WTC11 (cell line): ENCODE results near the gene MYOF. TPM values are rescaled to one million over a fixed set of nuclear protein-coding genes. Genes with fewer than 3 reads are reported as not detected.

Experiments used
- ATAC-seq: fragments of 200-7000 bp; cut with Tn5 transposase; 2 replicates; pipeline ENCODE4 v1.10.0; 2021; ENCODE audit warnings: mild to moderate bottlenecking, moderate library complexity
- CTCF ChIA-PET: fragments of 300-600 bp; sonication (Branson Sonifier 250); formaldehyde crosslinking; loops from one replicate; lab custom pipeline; 2021; ENCODE audit warnings: antibody characterized with exemption; lab: Charles Lee
- POLR2A ChIA-PET: fragments of 350-600 bp; sonication (Branson Sonifier 250); formaldehyde crosslinking; loops from one replicate; lab custom pipeline; 2021; ENCODE audit warnings: antibody characterized with exemption; lab: Charles Lee
- DNase-seq: peaks from one replicate; pipeline ENCODE4 v3.0.0; 2021; ENCODE audit warnings: low spot score
- H3K27ac Mint-ChIP-seq: 2 replicates; pipeline ENCODE4 v1.8.0; 2021; ENCODE audit warnings: mixed read lengths
- H3K27me3 Mint-ChIP-seq: 2 replicates; pipeline ENCODE4 v1.8.0; 2021; ENCODE audit warnings: low read depth, mild to moderate bottlenecking, moderate library complexity, mixed read lengths
- H3K36me3 Mint-ChIP-seq: 2 replicates; pipeline ENCODE4 v1.8.0; 2021; ENCODE audit warnings: mixed read lengths
- H3K4me1 Mint-ChIP-seq: 2 replicates; pipeline ENCODE4 v1.8.0; 2022; ENCODE audit warnings: mixed read lengths
- H3K4me3 Mint-ChIP-seq: 2 replicates; pipeline ENCODE4 v1.8.0; 2021; ENCODE audit warnings: mild to moderate bottlenecking, moderate library complexity, mixed read lengths
- H3K9me3 Mint-ChIP-seq: 2 replicates; pipeline ENCODE4 v1.8.0; 2021; ENCODE audit warnings: mixed read lengths
- ARID4B ChIP-seq: sonication (generic); formaldehyde crosslinking; IDR thresholded peaks from 2 replicates; pipeline ENCODE4 v1.8.0; 2023; ENCODE audit warnings: missing genetic modification reagents, mild to moderate bottlenecking, borderline replicate concordance
- ATF2 ChIP-seq: sonication (generic); formaldehyde crosslinking; IDR thresholded peaks from 2 replicates; pipeline ENCODE4 v1.8.1; 2022; ENCODE audit warnings: low read depth, missing genetic modification reagents, borderline replicate concordance
- ATF3 ChIP-seq: sonication (generic); formaldehyde crosslinking; conservative IDR thresholded peaks from 2 replicates; pipeline ENCODE4 v1.8.1; 2022; ENCODE audit warnings: mild to moderate bottlenecking, missing genetic modification reagents
- CREM ChIP-seq: sonication (generic); formaldehyde crosslinking; IDR thresholded peaks from 2 replicates; pipeline ENCODE4 v1.8.1; 2022; ENCODE audit warnings: mild to moderate bottlenecking, missing genetic modification reagents, moderate library complexity
- GABPB1 ChIP-seq: sonication (generic); formaldehyde crosslinking; IDR thresholded peaks from 2 replicates; pipeline ENCODE4 v1.8.1; 2023; ENCODE audit warnings: mild to moderate bottlenecking, missing genetic modification reagents
- GTF2I ChIP-seq: fragments of 250-450 bp; sonication (Bioruptor Pico); conservative IDR thresholded peaks from 2 replicates; pipeline ENCODE4 v1.4.0; 2021; ENCODE audit warnings: mild to moderate bottlenecking
- MAX ChIP-seq: sonication (generic); formaldehyde crosslinking; IDR thresholded peaks from 2 replicates; pipeline ENCODE4 v1.8.0; 2022; ENCODE audit warnings: mild to moderate bottlenecking, missing genetic modification reagents
- NR3C1 ChIP-seq: sonication (generic); formaldehyde crosslinking; conservative IDR thresholded peaks from 2 replicates; pipeline ENCODE4 v1.8.1; 2023; ENCODE audit warnings: low read depth, mild to moderate bottlenecking, missing genetic modification reagents
- OVOL2 ChIP-seq: fragments of 250-450 bp; sonication (Bioruptor Pico); IDR thresholded peaks from 2 replicates; pipeline ENCODE4 v1.9.0; 2021; ENCODE audit warnings: mild to moderate bottlenecking, borderline replicate concordance
- SMAD4 ChIP-seq: sonication (generic); formaldehyde crosslinking; IDR thresholded peaks from 2 replicates; pipeline ENCODE4 v1.8.0; 2022; ENCODE audit warnings: mild to moderate bottlenecking, missing genetic modification reagents
- STAT6 ChIP-seq: sonication (generic); formaldehyde crosslinking; conservative IDR thresholded peaks from 2 replicates; pipeline ENCODE4 v1.8.1; 2023; ENCODE audit warnings: mild to moderate bottlenecking, low read depth, missing genetic modification reagents, moderate library complexity
- TCF7 ChIP-seq: sonication (generic); formaldehyde crosslinking; IDR thresholded peaks from 2 replicates; pipeline ENCODE4 v1.8.0; 2022; ENCODE audit warnings: mild to moderate bottlenecking, low read depth, missing genetic modification reagents, moderate library complexity
- total RNA-seq: library from RNA; stranded (reverse); gene quantifications from 3 replicates; pipeline ENCODE4 v1.2.3, GENCODE V29; 2021
- TF ChIP-seq, protein P1 (sequence below): sonication (generic); formaldehyde crosslinking; IDR thresholded peaks from 2 replicates; pipeline ENCODE4 v1.8.1; 2022; ENCODE audit warnings: missing genetic modification reagents, borderline replicate concordance
- TF ChIP-seq, protein P2 (sequence below): fragments of 250-450 bp; sonication (Bioruptor Pico); IDR thresholded peaks from 2 replicates; pipeline ENCODE4 v2.1.2; 2022; ENCODE audit warnings: mild to moderate bottlenecking, moderate library complexity
- TF ChIP-seq, protein P3 (sequence below): fragments of 250-450 bp; sonication (Bioruptor Pico); IDR thresholded peaks from 2 replicates; pipeline ENCODE4 v1.9.0; 2021; ENCODE audit warnings: mild to moderate bottlenecking, borderline replicate concordance

The MYOF gene
- total RNA-seq, 1 experiment from 2014 or later, result 1.8 TPM

DNA sequence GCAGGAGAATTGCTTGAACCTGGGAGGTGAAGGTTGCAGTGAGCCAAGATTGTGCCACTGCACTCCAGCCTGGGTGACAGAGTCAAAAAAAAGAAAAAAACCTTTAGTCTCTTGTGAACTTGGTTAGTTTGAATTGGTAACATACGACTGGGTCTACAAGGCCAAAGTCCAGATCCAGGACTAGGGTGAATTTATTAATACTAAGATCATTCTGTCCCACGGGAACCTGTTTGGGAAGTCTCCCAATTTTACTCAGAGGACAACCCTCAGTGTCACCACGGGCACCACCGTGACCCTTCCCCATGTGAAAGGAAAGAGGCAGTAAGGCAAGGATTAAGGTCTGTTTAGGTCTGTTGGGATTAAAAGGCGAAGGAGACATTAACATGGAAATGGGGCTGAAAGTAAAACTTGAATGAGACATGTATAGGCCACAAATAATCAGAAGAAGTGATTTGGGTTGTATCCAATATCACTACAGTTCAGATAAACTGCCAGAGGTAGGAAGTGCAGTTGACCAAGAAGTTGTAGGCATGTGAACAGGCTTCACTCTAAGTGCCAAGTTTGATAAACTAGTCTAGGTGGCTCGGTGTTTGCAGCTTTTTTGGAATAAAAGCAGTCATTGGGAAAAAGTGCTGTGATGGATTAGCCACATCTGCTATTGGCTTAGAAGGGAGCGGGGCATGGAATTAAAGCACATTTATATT is 30.7 kb downstream of the MYOF start:
- DNase-seq, result no peak
- no peaks in the 10 kb centered on the region for H3K9me3 Mint-ChIP-seq
- CTCF ChIA-PET, result interaction anchor here (1.3 kb wide), 1 partner anchor 31 kb away, joined by 4 read pairs; the partner anchor contains the start of gene MYOF
- H3K27ac Mint-ChIP-seq, result no peak overlapping the region
- ATAC-seq, result no peak
- H3K4me3 Mint-ChIP-seq, result no peak overlapping the region
- TF ChIP-seq OVOL2, result no peak
- no peak for TF ChIP-seq CREM (CRISPR knock-in tag)
- H3K36me3 Mint-ChIP-seq, result no peaks in the 10 kb centered on the region
- POLR2A ChIA-PET, result no interaction called here
- no peaks in the 10 kb centered on the region for H3K27me3 Mint-ChIP-seq
- H3K4me1 Mint-ChIP-seq, result peaks cover 12% of the 10 kb centered on the region

DNA sequence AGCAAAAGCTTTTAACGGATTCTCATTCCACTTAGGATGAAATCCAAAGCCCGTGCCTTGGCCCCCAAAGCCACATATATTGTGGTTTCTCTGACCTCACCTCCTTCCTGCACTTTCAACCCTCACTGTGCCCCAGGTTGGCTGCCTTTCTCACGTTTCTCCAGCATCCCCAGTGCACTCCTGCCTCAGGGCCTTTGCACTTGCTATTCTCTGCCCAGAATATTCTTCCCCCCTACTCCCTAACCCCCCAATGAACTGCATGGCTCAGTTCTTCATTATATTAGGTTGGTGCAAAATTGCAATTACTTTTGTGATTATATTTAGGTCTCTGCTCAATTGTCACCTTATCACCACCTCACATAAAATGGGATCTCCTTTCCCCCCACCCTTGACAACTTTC is 34.2 kb downstream of the MYOF start:
- no peak for DNase-seq
- ChIA-PET CTCF (no interaction called here), POLR2A (no interaction called here)
- Mint-ChIP-seq H3K27ac (no peak overlapping the region), H3K9me3 (no peaks in the 10 kb centered on the region), H3K27me3 (no peaks in the 10 kb centered on the region), H3K36me3 (no peaks in the 10 kb centered on the region), H3K4me3 (no peak overlapping the region), H3K4me1 (peaks cover 39% of the 10 kb centered on the region)
- no peak for ATAC-seq
- TF ChIP-seq MAX (CRISPR knock-in tag), result no peak
- no peak for TF ChIP-seq GTF2I (CRISPR knock-in tag)
- TF ChIP-seq ATF2 (CRISPR knock-in tag), result no peak
- TF ChIP-seq TCF7 (CRISPR knock-in tag), result no peak
- no peak for TF ChIP-seq ATF3
- no peak for TF ChIP-seq STAT6 (CRISPR knock-in tag)
- no peak for TF ChIP-seq GABPB1 (CRISPR knock-in tag)
- no peak for TF ChIP-seq NR3C1
- TF ChIP-seq OVOL2, result no peak
- TF ChIP-seq, protein P1, sequence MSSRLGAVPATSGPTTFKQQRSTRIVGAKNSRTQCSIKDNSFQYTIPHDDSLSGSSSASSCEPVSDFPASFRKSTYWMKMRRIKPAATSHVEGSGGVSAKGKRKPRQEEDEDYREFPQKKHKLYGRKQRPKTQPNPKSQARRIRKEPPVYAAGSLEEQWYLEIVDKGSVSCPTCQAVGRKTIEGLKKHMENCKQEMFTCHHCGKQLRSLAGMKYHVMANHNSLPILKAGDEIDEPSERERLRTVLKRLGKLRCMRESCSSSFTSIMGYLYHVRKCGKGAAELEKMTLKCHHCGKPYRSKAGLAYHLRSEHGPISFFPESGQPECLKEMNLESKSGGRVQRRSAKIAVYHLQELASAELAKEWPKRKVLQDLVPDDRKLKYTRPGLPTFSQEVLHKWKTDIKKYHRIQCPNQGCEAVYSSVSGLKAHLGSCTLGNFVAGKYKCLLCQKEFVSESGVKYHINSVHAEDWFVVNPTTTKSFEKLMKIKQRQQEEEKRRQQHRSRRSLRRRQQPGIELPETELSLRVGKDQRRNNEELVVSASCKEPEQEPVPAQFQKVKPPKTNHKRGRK (CRISPR knock-in tag), result no peak
- no peak for TF ChIP-seq ARID4B (CRISPR knock-in tag)
- TF ChIP-seq SMAD4 (CRISPR knock-in tag), result no peak
- TF ChIP-seq, protein P2, sequence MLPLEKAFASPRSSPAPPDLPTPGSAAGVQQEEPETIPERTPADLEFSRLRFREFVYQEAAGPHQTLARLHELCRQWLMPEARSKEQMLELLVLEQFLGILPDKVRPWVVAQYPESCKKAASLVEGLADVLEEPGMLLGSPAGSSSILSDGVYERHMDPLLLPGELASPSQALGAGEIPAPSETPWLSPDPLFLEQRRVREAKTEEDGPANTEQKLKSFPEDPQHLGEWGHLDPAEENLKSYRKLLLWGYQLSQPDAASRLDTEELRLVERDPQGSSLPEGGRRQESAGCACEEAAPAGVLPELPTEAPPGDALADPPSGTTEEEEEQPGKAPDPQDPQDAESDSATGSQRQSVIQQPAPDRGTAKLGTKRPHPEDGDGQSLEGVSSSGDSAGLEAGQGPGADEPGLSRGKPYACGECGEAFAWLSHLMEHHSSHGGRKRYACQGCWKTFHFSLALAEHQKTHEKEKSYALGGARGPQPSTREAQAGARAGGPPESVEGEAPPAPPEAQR (CRISPR knock-in tag), result no peak
- TF ChIP-seq, protein P3, sequence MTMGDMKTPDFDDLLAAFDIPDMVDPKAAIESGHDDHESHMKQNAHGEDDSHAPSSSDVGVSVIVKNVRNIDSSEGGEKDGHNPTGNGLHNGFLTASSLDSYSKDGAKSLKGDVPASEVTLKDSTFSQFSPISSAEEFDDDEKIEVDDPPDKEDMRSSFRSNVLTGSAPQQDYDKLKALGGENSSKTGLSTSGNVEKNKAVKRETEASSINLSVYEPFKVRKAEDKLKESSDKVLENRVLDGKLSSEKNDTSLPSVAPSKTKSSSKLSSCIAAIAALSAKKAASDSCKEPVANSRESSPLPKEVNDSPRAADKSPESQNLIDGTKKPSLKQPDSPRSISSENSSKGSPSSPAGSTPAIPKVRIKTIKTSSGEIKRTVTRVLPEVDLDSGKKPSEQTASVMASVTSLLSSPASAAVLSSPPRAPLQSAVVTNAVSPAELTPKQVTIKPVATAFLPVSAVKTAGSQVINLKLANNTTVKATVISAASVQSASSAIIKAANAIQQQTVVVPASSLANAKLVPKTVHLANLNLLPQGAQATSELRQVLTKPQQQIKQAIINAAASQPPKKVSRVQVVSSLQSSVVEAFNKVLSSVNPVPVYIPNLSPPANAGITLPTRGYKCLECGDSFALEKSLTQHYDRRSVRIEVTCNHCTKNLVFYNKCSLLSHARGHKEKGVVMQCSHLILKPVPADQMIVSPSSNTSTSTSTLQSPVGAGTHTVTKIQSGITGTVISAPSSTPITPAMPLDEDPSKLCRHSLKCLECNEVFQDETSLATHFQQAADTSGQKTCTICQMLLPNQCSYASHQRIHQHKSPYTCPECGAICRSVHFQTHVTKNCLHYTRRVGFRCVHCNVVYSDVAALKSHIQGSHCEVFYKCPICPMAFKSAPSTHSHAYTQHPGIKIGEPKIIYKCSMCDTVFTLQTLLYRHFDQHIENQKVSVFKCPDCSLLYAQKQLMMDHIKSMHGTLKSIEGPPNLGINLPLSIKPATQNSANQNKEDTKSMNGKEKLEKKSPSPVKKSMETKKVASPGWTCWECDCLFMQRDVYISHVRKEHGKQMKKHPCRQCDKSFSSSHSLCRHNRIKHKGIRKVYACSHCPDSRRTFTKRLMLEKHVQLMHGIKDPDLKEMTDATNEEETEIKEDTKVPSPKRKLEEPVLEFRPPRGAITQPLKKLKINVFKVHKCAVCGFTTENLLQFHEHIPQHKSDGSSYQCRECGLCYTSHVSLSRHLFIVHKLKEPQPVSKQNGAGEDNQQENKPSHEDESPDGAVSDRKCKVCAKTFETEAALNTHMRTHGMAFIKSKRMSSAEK (CRISPR knock-in tag), result no peak
